VCaP (cell line): ENCODE measurements around the gene RPRD1B.

Source experiments
- H3K27ac ChIP-seq: fragments of 450-650 bp; 2 replicates; pipeline ENCODE4 v1.5.1; 2017
- TF ChIP-seq, protein P1 (sequence below): fragments of 450-650 bp; conservative IDR thresholded peaks from 2 replicates; pipeline ENCODE4 v1.5.1; 2017; ENCODE audit warnings: mild to moderate bottlenecking, moderate library complexity

The RPRD1B gene

DNA sequence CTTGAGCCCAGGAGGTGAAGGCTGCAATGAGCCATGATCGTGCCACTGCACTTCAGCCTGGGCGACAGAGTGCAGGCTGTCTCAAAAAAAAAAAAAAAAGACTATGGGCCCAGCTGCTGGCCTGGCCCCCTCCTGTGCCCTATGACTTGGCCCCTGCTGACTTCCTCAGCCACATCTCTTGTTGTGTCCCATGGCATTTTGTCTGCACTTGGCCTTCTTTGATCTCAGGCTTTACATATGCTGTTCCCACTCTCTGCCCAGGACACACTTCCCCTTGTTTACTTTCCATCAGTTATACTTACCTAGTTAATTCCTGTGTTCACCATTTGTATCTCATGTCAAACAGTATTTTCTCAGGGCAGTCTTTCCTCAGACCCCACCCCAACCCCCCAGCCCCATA, 44.5 kb downstream of the RPRD1B start:
- TF ChIP-seq, protein P1, sequence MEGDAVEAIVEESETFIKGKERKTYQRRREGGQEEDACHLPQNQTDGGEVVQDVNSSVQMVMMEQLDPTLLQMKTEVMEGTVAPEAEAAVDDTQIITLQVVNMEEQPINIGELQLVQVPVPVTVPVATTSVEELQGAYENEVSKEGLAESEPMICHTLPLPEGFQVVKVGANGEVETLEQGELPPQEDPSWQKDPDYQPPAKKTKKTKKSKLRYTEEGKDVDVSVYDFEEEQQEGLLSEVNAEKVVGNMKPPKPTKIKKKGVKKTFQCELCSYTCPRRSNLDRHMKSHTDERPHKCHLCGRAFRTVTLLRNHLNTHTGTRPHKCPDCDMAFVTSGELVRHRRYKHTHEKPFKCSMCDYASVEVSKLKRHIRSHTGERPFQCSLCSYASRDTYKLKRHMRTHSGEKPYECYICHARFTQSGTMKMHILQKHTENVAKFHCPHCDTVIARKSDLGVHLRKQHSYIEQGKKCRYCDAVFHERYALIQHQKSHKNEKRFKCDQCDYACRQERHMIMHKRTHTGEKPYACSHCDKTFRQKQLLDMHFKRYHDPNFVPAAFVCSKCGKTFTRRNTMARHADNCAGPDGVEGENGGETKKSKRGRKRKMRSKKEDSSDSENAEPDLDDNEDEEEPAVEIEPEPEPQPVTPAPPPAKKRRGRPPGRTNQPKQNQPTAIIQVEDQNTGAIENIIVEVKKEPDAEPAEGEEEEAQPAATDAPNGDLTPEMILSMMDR: no peak
- H3K27ac ChIP-seq: peak overlapping the region; percentile 25

DNA sequence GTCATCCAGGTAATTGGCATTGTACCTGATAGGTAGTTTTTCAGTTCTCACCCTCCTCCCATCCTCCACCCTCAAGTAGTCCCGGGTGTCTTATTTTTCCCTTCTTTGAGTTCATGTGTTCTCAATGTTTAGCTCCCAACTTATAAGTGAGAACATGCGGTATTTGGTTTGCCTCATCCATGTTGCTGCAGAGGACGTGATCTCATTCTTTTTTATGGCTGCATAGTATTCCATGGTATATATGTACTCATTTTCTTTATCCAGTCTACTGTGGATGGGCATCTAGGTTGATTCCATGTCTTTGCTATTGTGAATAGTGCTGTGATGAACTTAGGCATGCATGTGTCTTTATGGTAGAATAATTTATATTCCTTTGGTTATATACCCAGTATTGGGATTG, 45.8 kb downstream of the RPRD1B start:
- TF ChIP-seq, protein P1: no peak
- H3K27ac ChIP-seq: no peak overlapping the region

DNA sequence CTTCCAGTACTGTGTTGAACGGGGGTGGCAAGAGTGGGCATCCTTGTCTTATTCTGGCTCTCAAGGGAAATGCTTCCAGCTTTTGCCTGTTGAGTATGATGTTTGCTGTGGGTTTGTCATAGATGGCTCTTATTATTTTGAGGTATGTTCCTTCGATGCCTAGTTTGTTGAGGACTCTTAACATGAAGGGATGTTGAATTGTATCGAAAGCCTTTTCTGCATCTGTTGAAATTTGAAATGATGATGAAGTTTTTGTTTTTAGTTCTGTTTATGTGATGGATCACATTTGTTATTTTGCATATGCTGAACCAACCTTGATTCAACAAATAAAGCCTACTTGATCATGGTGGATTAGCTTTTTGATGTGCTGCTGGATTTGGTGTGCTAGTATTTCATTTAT, 48.0 kb downstream of the RPRD1B start:
- TF ChIP-seq, protein P1: no peak
- no peak overlapping the region for H3K27ac ChIP-seq

DNA sequence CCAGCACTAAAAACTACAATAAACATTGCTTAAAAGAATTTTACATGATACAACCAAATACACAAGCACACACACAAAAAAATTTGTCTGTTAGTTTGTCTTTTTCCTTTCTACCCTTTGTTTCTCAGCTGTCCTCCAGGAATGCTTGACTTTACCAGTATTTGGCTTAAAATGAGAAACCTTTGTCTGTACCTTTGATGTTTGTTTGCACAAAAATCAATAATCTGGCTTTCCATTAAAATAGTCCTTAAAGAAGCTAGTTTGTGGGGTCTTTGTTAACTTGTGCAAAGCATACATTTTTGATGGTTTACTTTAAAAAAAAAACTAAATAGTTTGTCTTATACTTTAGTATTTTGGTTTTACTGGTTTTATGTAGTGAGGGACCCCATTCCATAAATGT, 49.3 kb downstream of the RPRD1B start:
- TF ChIP-seq, protein P1: no peak
- peak overlapping the region; percentile 73 for H3K27ac ChIP-seq

DNA sequence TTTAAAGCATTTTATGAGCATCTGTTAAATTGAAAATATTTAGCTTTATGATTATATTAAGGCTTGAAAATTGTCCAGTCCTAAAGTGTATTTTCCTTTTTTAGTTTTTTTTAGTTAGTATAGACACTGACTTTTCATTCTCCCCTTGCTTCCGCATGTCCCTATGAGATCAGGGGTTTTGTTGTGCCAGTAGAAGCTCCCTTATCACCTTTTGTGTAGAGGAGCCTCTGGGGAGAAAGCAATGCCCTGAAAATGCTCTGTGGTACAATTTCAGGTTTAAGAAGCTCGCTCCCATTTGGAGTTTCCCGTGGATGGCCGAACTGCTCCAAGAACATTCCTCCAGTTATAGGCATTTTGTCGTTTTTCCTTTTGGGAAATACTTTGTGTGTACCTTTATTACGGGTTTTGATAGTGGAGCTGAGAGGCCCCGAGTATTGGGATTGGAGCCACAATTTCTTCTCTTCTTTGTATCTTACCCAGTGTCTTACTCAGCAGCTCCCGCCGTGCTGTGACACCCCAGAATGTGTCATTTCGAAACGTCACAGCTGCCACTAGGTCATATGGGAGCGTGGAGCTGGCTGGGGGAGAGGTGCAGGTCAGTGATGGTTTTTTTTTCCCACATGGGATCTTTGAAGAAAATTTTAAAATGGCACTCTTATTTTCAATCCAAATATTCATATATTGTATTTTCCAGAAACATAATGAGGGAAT, 49.9 kb downstream of the RPRD1B start:
- H3K27ac ChIP-seq: peak overlapping the region; percentile 73
- TF ChIP-seq, protein P1: no peak

DNA sequence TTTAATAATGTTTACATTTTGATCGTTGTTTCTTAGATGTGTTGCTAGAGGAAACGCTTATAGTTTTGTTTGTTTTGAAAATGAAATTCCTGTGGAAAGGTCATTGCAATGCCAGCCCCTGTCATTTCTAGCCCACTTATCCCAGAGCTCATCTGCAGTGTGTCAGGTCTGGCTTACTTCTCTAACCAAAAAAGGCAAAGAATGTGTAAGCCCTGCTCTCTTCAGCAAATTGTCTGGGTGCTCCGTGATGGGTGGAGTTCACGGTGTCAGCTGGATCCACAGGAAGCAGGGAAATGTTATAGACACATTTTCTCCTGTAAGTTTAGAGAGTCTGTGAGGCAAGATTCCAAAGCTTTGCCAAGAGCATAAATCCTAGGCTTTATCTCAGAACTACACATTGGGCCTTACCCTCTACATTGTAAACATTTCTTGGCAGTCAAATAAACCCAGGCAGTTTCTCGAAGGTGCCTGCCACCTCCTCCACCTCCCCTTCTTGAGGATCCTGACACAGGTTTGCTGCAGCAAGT, 50.9 kb downstream of the RPRD1B start:
- TF ChIP-seq, protein P1: no peak

DNA sequence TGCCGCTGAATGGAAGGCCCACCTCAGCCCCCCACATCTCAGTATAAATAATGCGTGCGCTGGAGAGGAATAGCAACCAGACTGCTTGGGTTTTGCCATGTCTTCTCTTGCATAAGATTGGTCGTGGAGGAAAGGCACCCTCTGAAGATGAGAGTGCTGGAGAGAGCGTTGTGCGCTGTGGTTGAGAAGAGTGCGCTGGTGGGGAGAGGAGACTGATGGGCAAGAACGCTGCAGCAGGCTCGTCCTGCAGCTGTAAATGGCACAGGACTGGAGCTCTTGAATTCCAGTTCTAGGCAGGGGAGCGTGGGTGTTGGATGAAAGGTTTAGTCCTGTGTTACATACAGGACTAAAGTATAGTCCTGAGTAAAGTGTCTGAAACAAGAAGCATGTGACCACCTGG, 51.5 kb downstream of the RPRD1B start:
- TF ChIP-seq, protein P1: no peak
- H3K27ac ChIP-seq: peak overlapping the region; percentile 73

More for the DNA sequence above, 50.9 kb downstream of the RPRD1B start:
- peak overlapping the region; percentile 73 for H3K27ac ChIP-seq
